Inflammatory macrophage treated with lipopolysaccharide for 1 hour (primary cell): ENCODE data around the gene EFHC1.

ENCODE experiments used
- DNase-seq, 2 donors: peaks; one replicate each; pipeline ENCODE4 v3.0.0-alpha.2; 2020 to 2022

The EFHC1 gene

DNA sequence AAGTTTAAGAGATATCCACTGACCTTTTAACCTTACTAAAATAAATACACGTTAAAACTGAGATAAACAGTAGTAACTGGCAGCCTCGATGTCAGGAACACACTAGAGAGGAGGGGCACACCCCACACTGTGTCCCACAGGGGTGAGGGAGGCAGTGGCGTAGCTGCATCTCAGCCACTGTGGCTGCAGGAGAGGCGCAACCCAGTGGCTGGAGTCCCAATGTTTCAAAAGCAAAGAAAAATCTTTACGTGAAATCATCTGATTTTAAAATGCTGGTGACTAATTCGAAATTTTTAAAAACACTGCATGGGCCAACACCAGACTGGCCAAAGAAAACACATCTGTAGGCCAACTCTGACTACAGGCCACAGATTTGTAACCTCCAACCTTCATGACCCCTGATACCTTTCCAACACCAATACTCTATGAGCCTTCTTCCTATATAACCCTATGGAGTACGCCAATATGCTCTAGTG is 102.0 kb downstream of the EFHC1 start:
- DNase-seq, result no peak

DNA sequence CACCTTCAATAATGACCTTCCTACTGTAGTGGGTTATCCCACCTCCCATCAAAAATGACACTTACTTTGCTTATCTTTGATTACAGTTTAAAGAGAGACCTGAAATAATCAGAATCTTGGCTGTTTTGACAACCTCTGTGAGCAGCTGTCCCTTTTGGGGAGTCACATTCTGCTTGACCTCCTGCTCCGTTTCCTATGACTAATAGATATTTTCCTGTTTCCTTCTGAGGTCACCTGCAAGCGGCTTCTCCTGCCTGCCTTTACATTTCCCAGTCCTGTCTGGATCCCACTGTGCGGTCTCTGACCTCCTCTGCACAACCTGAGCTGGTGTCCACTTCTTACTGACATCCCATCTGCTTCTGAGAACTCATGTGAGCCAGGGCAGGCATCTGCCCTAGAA is 102.5 kb downstream of the EFHC1 start:
- no peak for DNase-seq

DNA sequence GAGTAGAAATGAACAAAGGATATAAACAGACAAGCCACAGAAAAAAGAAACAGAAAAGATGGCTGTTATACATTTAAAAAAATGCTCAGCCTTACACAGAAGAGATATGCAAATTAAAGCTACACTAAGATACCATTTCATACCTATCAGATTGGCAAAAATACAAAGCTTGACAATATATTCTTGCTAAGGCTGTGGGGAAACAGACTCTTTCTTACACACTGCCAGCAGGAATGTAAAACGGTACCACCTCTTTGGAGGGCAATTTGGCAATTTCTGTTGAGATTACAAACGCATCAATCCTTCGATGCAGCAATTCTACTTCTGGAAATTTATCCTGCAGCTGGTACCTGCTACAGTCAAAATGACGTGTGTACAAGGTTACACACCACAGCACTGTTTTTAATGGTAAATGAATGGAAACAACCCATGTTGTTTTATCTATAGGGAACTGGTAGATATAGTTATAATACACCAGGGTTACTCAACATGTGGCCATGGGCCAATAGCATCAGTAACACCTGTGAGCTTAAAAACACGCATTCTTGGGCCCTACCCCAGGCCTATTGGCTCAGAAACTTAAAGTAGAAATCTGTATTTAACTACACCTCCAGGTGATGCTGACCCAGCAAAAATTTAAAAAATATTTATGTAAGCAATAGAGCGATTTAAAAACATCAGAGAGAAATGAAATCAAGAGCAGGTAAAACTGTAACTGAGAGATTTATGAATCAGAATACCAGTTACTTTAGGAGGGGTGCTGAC is 103.4 kb downstream of the EFHC1 start:
- DNase-seq, result no peak

DNA sequence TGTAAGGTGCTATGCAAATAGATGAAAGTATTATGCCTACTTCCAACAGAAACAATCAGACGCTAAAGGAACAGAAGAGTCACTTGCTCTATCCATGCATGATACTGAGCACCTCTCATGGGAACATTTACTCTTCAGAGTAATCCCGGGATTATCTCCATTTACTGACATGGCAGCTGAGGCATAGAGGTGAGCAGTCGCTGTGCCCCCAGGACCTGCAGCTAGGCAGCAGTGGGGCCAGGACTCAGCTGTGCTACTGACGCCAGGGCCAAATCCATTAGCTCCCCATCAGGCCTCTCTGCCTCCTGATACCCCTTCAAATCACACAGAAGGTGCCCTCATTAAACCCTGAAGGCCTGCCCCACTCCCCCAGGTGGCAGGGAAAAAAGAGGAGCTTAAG is 104.8 kb downstream of the EFHC1 start:
- no peak for DNase-seq

DNA sequence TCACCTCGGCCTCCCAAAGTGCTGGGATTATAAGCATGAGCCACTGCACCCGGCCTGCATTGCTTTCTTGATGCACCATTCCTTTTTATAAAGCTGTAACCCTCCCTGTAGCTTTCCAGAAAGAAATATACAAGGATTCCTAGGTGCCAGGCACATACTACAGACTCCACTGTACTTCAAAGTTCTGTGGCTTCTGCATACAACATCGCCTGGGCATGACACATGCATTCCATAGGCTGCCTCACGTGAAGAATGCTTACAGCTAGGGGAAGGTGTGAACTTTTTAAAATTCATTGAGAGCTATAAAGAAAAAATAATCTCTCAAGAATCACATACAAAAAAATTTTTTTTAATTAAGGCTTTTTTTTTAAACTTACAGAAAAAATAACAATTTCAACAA is 106.5 kb downstream of the EFHC1 start:
- no peak for DNase-seq

DNA sequence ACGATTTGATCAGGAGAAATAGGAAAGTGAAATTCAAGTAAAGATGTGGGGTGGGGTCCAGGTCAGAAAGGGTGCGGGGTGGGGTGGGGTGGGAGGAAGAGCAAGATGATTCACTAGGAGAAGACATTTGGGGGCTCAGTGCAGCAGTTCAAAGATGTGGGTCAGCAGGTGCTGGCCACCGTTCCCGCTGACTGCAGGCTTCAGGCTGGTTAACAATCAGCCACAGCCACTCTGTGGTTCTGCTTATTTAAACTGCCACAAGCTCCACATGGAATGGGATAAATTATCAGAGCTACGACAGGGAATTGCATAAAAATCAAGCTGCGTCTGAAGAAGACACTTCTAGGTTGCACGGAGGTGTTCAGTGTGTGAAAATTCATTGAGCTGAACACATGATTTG is 107.3 kb downstream of the EFHC1 start:
- DNase-seq, result no peak

DNA sequence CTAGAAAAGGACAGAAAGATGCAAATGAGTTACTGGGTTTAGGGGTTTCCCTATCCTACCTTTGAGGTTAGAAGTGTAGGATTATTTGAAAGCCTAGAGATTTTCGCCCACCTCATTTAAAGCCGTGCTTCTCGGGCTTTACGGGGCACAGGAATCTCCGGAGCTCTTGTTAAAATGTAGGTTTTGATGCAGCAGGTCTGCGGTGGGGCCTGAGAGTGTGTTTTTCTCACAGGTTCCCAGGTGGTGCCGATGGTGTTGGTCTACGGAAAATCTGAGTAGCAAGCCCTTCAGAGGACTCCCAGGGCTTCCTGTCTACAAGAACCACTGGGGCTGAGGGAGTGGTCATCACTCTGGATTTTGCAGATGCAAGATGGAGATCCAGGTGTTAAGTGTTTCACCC is 109.2 kb downstream of the EFHC1 start:
- DNase-seq, result no peak

DNA sequence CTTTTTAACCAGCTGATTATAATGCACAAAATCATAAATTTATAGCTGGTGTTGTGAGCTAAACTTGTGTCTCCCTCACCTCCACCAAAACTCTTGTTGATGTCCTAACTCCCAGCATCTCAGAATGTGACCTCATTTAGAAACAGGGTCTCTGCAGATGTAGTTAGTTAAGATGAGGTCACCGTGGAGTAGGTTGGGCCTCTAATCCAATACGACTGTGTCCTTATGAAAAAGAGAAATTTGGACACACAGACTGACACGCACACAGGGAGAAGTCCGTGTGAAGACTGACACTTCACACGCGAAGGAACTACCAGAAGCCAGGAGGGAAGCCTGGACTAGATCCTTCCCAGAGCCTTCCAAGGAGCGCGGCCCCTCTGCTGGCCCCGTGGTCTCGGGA is 110.2 kb downstream of the EFHC1 start:
- no peak for DNase-seq

DNA sequence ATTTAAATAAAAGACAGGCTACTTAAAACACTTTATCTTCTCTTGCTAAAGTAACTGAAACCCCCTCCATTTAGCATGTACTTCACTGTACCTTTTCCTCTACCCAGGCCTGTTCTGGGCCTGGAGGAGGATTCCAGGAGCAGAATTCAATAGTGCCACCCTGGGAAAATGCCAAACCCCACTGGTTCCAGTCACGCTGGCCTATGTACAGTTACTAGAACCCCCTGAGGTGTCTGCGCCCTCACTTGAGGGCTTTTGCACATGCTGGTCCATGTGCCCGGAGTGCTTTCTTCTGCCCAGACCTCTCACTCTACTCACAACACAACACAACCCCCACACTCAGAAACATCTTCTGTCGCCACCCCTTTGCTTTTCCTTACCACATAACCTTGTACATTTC is 111.3 kb downstream of the EFHC1 start:
- no peak for DNase-seq

DNA sequence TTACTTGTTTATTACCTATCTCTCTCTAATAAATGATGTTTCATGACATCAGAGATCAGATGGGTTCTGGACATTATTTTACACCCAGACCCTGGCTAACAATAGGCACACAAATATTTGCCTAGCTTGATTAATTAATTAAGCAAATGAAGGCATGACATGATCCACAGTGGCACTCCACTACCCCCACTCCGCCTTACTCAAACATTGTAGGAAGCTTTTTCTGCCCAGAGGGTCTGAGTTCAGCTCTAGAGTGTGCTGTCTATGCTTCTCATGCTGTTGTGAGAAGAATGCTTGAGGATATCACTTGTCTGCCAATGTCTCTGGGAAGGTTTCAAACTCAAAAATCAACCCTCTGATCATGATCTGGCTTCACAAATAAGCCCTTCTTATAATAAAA is 111.7 kb downstream of the EFHC1 start:
- no peak for DNase-seq

DNA sequence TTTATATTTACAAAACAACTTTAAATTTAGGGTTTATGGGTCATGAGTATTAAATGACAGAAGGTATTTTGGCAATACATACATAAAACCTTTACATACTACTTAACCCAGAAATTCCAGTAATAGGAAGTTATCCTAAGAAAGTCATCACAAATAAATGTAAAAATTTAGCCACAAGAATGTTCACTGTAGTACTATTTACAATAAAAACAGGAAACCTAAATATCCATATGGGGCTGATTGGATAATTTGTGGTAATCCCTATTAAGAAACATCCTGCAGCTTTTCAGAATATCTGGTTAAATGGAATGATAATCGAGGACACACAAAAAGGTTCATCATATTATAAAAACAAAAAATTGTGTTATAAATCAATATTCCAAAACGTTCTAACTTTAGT is 112.3 kb downstream of the EFHC1 start:
- DNase-seq, result no peak

DNA sequence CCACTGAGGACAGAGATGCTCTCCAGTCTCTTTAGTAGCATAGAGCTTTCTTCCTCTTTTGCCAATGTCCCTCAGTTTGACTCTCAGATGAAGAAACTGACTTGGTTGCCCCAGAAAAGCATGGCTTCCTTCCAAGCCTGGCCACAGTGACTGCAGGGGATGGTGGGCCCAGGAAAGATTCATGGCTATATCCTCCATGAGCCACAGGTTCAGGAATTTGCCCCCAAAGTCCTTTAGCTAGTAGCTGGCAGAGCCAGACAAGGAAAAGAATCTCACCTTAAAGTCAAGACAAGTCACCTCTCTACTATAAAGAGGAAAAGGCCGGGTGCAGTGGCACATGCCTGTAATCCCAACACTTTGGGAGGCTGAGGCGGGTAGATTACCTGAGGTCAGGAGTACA is 113.3 kb downstream of the EFHC1 start:
- DNase-seq, result no peak

DNA sequence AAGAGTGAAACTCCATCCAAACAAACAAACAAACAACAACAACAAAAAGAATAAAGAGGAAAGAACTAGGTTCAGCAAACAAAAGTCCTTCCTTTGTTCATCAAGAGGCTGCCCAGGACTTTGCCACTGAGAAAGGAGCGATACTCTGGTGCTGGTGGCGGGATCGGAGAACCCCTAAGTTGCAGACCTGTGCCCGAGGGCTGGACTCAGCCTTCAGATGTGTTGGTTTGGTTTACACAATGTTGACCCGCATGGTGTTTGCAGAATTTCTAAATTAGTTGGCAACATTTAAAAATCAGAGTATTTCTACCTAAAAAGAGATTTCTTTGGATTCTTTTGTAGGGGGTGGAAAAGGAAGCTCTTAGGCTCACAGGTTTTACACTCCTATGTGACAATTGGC is 114.2 kb downstream of the EFHC1 start:
- DNase-seq, result no peak

DNA sequence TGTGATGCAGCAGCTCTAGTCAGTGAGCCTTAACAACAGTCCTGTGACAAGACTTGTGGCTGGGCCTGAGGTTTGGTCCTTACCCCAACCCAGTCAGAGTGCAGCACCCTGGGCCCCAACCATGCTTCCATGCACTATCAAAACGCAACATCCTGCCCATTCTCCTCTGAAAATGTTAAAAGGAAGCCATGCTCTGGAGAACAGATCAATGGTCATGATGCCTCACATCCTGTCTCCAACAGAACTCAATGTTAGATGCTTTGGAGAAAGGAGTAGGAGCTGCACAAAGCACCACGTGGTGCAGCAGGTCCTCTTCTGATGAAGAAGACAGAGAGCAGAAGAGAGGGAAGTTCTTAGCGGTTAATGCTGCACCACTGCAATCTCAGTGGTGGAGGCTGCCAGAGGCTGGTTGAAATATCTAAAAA is 114.8 kb downstream of the EFHC1 start:
- no peak for DNase-seq

DNA sequence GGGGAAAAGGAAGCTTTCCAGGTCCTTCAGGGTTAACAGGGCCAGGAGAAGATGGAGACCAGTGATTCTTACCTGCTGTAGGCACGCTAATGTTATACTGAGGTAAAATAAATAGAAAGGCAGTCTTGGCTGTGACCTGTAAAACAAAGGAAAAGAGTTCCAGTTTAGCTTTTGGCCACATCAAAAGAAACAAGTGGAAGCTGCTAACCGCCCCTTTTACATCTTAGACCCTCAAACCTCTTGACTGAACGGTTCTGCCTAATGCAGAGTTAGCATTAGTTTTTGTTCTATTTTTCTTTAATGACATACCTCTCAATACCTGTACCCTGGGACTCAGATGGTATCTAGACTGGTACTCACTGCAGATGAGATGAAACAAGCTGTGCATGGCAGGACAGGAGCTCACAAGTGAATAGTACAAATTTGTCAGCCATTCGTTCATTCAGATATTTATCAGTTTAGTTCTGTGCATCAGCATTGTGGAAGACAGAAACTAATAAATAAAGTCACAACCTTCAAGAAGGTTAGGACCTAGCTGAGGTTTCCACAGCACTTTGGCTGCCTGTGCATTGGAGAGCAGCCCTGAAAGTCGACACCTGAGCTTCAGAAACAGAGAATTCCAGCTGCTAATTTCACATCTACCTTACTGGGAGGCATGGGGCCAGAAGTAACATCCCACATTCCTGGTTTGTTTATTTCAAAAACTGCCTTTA is 115.7 kb downstream of the EFHC1 start:
- no peak for DNase-seq

DNA sequence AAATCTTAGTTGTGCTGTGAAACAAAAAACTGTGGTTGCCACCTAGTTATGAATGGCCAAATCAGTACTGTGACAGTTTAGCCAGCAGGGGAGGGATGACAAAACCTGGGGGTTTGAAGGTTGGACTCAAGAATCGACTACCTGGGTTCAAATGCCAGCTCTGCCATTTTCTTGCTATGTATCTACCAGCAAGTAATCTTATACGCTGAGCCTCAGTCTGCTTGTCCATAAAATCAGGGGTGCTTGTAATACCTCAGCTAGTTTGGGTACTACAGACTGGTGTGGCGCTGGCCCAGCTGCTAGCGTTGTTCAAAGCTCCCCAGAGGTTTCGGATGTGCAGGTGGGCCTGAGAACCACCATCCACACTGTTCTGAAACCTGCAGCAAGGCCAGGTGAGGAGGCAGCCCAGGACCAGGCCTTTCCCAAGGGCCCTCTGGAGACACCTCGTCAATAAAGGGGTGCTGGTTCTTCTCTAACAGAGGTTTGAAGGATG is 116.3 kb downstream of the EFHC1 start:
- no peak for DNase-seq

DNA sequence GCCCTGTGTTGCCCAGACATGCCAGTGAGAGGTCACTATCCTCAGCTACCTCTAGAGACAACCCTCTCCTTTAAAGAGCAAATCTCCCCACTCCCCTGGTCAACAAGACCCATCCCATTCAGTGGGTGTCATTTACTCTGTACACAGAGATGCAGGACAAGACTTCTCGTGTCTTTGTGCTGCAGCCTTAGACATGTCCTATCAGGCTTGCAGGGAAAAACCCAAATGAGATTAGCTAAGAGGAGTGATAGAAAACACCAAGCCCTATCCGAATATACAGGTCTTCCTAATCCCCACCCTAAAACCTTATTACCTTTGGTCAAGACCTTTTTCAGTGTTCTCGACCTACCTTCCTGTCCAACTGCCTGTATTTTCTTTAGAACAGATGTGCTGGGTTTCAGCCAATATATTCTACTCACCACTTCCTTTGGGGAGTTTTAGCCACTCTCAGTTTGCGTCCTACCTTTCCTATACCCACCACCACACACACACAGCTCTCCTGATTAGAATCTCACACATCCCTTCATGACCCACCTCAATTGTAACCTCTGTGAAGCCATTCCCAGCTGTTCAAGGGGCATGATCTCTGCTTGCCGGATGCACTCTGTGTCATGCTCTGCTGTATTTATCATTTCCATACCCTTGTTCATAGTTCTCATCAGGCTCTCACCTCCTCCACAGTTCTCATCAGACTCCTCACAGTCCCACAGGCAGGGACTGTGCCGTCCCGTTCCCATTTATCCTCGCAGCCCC is 117.0 kb downstream of the EFHC1 start:
- no peak for DNase-seq

DNA sequence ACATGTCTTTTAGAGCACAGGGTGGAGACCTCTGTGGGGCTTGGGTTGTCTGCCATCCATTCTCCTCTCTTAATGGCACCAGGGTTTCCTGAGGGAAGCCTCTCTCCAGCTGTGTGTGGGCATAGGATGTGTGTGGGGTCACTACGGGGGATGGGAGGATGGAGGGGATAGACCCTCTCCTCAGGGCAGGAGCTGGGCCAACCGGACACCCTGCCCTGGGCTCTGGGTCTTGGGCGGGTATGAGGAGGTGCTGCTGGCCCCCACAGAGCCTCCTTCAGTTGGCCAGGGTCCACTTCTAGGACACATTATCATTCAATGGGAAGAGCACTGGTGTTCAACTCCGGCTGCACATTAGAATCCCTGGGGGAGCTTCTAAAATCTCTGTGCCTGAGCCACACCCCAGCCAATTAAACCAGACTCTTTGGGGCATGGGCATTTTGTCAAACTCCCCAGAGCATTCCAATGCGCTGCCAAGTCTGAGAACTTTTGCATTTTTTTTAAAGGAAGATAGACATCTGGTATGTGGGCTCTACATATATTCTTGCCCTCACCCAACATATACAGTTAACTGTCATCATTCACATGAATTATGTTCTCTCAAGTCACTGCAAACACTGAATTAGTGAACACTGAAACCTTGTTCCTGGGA is 118.2 kb downstream of the EFHC1 start:
- no peak for DNase-seq

DNA sequence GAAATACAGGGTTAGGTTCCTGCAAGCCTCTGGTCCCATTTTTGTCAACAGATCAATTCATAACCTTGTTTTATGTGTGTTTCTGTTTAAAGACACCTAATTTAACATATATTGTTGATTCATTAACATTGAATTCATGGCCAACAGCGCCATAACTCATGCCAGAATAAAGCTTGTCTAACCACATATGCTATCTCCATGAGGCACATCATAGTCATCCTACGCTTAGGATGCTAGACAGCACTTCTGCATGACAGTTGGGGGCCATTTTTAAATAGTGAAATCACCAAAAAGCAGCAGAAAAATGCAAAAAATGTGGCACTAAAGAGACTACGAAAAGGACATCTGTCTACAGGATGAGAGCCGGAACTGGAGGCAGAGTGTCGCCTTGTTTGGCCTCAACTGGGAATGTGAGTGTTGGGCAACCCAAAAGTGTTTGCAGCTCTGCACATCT is 118.8 kb downstream of the EFHC1 start:
- no peak for DNase-seq

DNA sequence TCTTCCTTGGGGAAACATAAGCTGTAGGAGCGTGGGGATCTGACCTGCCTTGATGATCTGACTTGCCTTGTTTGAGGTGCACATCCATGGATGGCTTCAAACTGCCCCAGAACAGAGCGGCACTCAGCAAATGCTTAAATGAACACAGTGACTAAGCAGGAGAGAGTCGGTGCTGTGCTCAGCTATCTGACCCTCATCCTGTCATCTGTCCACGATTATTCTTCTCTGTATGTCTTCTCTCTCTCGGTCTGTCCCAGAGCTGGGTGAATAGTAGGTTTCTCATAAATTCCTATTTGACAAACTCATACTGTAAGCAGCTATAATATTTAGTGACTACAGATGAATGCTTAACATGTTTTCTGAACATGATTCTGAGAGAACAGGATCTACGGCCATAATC is 119.5 kb downstream of the EFHC1 start:
- no peak for DNase-seq

DNA sequence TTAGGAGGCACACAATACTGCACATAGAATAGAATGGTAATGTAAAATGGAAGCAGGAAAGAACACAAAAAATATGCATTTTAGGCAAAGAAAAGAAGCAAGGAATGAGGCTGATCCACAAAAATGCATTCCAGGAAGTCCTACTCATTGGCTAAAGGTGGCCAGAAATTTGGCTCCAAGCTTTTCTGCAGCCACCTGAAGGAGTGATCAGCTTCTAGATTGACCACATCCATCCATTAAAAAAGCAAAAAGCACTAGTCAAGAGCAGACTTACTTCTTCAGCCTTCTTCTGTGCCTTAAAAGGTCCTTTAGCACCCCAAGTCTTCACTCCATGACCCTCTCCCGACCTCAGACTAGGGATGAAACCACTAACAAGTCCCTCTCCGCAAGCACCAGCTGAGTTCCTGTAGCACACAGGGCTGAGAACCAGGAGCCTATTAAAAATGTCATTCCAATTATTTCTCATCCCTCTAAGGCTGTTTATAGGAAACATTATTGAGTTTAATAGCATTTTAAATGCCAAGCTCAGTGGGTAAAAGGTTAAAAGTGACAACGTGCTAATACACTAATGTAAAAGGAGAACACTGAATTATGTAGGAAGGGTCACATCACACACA is 120.3 kb downstream of the EFHC1 start:
- no peak for DNase-seq

DNA sequence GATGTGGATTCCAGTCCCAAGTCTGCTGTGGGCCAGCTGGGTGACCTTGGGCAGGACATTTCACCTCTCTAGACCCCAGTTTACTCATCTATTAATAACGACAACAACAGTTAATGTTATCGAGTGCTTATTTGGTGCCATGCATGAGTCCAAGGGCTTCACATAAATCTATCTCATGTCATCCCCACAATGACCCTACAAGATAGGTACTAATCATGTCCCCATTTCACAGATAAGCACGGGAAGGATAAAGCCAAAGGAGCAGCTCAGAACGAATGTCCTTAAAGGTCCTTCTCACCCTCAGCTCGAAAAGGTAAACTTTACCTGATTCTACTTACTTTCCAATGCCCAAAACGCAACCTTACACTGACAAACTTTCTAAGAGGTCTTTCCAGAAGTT is 121.0 kb downstream of the EFHC1 start:
- no peak for DNase-seq

DNA sequence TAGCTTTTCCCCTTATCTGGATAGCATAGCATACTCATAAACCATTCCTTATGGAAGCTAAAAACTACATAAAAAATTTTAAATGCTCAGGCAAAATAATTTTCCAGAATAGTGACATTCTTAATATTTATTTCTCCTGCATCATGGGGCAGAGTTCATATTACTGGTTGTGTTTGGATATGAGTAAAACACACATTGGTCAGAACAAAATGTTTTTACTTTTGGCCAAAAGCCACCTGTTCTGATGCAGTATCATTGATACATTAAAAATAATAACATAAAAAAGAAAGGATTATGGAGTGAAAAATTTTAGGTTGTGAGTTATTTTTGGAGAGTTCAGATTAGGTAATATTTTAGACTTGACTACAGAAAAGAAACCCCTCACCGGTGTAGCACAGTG is 123.1 kb downstream of the EFHC1 start:
- no peak for DNase-seq
